MG63 (cell line): Measurements from ENCODE around the gene PARP8. TPM values are rescaled to one million over a fixed set of nuclear protein-coding genes. Genes with fewer than 3 reads are reported as not detected.

Experiments used
- DNase-seq: peaks from one replicate; pipeline ENCODE4 v3.0.0-alpha.2; 2020
- H3K27me3 ChIP-seq: fragments of 250-450 bp; sonication (Bioruptor Pico); 2 replicates; pipeline ENCODE4 v1.5.1; 2020; ENCODE audit warnings: mild to moderate bottlenecking, moderate library complexity
- H3K36me3 ChIP-seq: fragments of 250-450 bp; sonication (Bioruptor Pico); 2 replicates; pipeline ENCODE4 v1.5.1; 2020; ENCODE audit warnings: mild to moderate bottlenecking, moderate library complexity
- H3K4me3 ChIP-seq: fragments of 250-450 bp; sonication (Bioruptor Pico); 2 replicates; pipeline ENCODE4 v1.5.1; 2020; ENCODE audit warnings: mild to moderate bottlenecking, moderate library complexity
- H3K9me3 ChIP-seq: fragments of 250-450 bp; sonication (Bioruptor Pico); 2 replicates; pipeline ENCODE4 v1.5.1; 2020; ENCODE audit warnings: mild to moderate bottlenecking, moderate library complexity
- total RNA-seq: library from RNA; depleted of rRNA; stranded (reverse); fragments of >200 nt; shearing (Covaris generic); gene quantifications from 2 replicates; pipeline ENCODE4 v1.2.3, GENCODE V29; 2014; ENCODE audit warnings: low replicate concordance

Gene PARP8
- total RNA-seq, 1 experiment from 2014 or later, result 0.66 TPM

DNA sequence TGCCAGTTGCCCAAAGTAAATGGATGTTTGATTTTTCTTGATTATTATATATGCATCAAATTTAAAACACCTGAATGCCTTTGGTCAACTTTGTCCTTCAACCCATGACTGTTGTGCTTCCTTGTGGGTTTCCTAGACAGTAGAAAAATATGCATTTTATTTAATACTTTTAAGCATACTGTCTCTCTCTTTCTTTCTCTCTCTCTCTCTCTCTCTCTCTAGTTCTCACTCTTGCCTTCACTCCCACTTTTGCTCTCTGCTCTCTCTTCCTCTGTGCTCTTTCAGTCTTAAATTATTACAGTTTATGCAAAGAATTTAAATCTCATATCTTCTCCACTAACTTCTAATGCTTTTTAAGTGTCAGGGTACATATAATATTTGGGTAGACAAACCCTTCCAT lies 173.0 kb downstream of the PARP8 start:
- Histone ChIP-seq H3K27me3 (no peaks in the 10 kb centered on the region), H3K4me3 (no peak overlapping the region), H3K9me3 (no peaks in the 10 kb centered on the region)

DNA sequence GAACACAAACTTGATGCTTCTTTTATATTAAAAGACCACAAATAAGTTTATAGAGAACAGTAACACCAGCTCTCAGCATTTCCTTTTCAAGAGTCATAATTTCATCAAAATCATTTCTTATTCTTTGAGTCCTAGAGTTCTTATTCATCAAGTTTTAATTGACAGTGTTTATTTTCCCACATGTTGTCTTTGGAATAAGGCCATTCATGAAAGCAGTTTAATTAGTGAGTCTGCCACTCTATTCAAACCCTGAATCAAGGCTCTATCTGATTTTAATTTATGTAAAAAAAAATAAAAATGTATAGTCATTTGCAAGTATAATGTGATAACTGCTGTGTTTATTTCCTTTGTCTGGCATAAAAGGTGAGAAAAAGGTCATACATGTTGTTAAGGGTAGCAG lies 176.7 kb downstream of the PARP8 start:
- H3K27me3 ChIP-seq, result no peaks in the 10 kb centered on the region
- H3K4me3 ChIP-seq, result no peak overlapping the region
- no peaks in the 10 kb centered on the region for H3K9me3 ChIP-seq
- DNase-seq, result no peak
- H3K36me3 ChIP-seq, result no peaks in the 10 kb centered on the region

More for the DNA sequence above, 173.0 kb downstream of the PARP8 start:
- DNase-seq, result no peak
- H3K36me3 ChIP-seq, result no peaks in the 10 kb centered on the region

DNA sequence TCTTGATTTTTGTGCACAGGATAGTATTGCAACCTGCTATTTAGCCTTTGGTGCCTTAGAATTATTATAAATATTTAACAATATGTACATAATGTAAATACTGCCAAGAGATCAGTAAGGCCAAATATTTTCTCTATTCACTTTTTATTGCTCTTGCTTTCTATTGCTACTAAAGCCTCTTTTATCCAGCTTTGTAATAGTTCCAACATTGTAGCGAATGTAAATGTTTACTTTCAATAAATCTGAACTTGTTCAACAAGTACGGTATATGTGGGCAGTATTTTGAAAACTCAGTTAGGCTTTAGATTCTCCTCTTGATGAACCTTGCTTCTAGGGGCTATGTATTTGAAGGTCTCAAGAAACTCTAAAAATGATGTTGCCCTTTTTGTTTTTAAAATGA lies 179.8 kb downstream of the PARP8 start:
- H3K27me3 ChIP-seq, result no peaks in the 10 kb centered on the region; the same call in 1 of the 2 replicates
- H3K9me3 ChIP-seq, result no peaks in the 10 kb centered on the region
- H3K4me3 ChIP-seq, result no peak overlapping the region
- H3K36me3 ChIP-seq, result no peaks in the 10 kb centered on the region
- DNase-seq, result no peak

DNA sequence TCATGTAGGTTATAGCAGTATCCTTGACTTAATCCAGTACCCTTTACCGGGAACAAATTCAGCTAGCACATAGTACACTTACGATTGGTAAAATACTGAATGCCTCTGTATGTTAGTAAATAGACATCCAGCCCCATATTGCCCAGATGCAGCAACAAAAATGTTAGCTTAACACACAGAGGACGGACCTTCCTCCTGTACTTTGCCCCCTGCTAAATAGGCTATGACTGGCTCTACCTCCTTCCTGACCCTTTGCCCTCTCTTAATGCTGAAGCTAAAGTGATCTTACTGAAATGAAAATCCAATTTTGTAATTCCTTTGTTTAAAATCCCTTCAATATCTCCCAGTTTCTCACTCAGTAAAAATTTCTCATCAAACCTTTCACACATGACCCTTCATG lies 183.1 kb downstream of the PARP8 start:
- Histone ChIP-seq H3K36me3 (no peaks in the 10 kb centered on the region), H3K27me3 (no peaks in the 10 kb centered on the region; the same call in 1 of the 2 replicates), H3K9me3 (no peaks in the 10 kb centered on the region), H3K4me3 (no peak overlapping the region)
- DNase-seq, result no peak

DNA sequence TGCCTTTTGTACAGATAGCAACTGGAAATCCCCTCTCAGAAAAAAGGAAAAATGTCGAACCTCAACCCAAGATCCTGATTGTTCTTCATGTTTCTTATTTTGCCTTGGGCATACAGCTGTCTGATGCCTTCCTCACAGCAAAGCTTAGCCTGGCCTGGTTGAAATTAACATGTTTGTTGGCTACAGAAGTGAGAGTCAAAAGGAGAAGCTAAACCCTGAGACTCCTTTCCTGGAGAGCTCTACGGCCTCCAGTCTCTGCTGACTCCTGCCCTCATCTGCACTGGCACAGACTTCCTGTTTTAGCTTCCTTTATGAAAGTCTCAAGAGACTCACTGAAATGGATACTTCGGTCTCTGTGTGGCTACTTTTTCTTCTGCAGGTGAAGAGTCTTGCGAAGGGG lies 186.7 kb downstream of the PARP8 start:
- DNase-seq, result no peak
- Histone ChIP-seq H3K36me3 (no peaks in the 10 kb centered on the region), H3K9me3 (no peaks in the 10 kb centered on the region), H3K27me3 (no peaks in the 10 kb centered on the region; the same call in 1 of the 2 replicates), H3K4me3 (no peak overlapping the region)

DNA sequence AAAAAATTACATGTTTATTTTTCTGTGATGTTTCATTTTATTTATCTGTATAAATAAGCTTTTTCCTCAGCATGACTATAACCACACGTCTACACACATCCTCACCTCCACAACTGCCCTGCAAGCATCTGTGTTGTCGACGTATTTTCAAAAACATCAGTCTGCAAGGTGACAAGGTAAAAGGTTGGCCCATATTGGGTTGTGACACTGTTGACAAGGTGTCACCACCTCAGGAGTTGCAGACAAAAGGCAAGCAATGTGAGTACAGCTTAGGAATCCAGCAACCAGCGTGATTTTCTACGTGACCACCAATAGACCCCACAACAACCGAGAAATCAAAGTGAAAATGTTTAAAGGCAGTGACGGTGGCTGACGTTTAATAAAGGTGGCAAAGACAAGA lies 187.6 kb downstream of the PARP8 start:
- H3K9me3 ChIP-seq, result no peaks in the 10 kb centered on the region
- H3K4me3 ChIP-seq, result no peak overlapping the region
- H3K36me3 ChIP-seq, result no peaks in the 10 kb centered on the region

DNA sequence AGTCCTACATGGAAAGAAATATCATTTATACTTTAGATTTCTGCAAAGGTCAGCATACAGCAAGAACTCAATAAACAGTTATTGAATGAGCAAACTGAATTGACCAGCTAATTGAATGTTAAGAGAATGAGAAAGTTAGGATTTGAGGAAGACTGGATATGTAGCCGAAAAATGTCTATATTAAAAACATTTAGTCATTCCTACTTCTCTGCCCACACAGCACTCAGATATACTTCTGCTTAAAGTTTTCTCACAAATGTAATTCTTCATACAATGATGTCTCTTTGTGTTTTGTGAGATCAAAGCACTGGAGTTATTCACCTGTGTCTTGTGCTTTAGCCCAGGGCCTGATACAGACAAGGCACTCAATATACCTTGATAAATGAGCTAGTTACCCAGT lies 188.6 kb downstream of the PARP8 start:
- H3K36me3 ChIP-seq, result no peaks in the 10 kb centered on the region
- no peaks in the 10 kb centered on the region for H3K27me3 ChIP-seq
- H3K4me3 ChIP-seq, result no peak overlapping the region
- no peaks in the 10 kb centered on the region for H3K9me3 ChIP-seq
- DNase-seq, result no peak

More for the DNA sequence above, 187.6 kb downstream of the PARP8 start:
- H3K27me3 ChIP-seq, result no peaks in the 10 kb centered on the region; the same call in 1 of the 2 replicates
- no peak for DNase-seq

DNA sequence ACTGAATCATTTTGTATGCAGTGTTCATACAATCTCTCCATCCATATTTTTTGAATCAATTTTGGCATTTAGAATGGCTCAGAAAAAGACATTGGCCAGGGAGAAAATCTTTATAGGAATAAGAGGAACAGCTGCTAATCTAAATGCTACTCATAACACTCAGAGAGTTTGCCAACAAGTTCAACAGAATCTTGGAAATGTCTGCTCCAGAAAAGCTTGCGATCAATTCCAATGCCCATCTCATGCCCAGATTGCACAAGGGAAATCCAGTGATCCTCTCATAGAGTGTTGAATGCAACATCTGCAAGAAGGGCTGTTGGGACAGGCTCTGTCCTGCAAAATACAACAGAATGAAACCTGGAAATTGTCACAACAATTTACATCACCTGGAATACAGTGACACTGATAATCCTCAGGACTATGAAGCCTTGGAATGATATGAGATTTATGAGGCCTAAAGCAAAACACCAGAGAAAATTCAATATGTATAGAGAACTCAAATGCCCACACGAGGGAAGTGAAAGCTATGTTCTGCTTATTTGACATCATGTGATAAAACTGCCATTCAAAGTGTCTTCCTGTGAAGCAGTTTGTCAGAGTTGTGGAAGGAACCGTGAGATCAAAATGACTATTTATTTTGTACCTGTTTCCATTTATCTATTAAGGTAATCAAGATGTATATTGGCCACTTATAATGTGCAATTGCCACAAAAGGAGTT lies 190.1 kb downstream of the PARP8 start:
- Histone ChIP-seq H3K27me3 (no peaks in the 10 kb centered on the region), H3K36me3 (no peaks in the 10 kb centered on the region), H3K4me3 (no peak overlapping the region), H3K9me3 (no peaks in the 10 kb centered on the region)
- DNase-seq, result no peak

DNA sequence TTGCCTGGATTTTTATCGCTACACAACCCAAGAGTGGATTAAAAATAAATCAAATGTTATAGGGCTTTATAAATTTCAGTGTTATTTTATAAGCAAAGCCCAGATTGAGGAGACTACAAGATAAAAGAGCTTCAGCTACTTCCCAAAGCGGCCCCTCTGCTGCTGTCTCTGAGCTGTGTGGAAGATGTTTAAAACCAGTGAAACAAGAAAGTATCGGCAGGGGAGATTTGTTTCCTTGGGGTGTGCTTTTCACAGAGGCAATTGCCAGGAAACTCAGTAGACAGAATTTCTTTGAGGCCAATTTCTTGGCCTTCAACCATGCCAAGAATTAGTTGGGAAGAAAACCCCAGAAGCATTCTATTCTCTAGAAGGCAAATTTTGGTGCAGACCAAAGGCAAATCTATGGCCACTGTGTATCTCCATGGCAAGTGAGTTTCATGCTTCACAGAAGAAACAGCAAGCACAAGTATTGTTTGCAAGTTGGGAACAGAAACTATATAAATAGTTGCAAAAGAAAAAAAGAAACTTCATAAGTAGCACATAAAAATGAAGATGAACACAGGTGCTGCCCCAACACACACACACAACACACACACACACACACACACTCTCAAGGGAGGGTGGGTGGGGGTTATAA lies 197.2 kb downstream of the PARP8 start:
- H3K27me3 ChIP-seq, result 0 out of 2 replicates have a peak, but pooled peaks cover under 1% of the 10 kb centered on the region
- DNase-seq, result no peak
- H3K4me3 ChIP-seq, result no peak overlapping the region
- H3K36me3 ChIP-seq, result no peaks in the 10 kb centered on the region
- no peaks in the 10 kb centered on the region for H3K9me3 ChIP-seq

DNA sequence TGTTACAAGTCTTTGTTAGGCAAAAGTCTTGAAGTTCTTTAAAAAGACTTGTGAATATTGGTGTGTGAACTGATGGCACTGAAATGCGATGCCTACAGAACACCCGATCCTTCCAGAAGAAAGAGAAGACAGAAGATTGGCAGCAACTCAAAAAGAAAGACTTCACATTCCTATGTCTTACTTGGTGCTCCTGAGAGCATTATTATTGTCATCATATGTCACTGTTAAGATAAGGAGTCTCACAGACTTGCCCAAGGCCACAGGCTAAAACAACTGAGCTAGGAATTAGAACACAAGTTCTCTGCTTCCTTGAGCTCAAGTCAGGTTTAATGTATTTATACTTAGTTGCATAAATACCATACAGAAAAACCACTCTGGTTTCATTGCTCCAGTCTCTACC lies 198.0 kb downstream of the PARP8 start:
- no peak overlapping the region for H3K4me3 ChIP-seq
- no peaks in the 10 kb centered on the region for H3K9me3 ChIP-seq
- DNase-seq, result no peak
- H3K27me3 ChIP-seq, result 0 out of 2 replicates have a peak, but pooled peaks cover 5% of the 10 kb centered on the region
- no peaks in the 10 kb centered on the region for H3K36me3 ChIP-seq

DNA sequence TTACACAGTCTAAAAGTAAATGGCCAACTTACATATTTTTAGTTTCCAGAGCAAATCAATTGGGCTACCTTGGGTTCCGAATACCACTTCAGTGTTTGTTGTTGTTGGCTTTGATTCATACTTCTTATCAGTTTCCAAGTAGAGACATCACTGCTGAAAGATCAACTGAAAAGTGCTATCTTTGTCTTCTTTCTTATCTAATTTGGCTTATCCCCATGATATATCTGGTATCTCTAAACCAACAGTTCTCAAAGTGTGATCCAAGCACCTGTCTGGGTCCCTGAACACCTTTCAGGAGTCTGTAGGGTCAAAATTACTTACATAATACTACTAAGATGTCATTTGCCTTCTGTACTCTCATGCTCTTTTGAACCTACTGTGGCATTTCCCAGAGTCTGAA lies 200.0 kb downstream of the PARP8 start:
- H3K36me3 ChIP-seq, result no peaks in the 10 kb centered on the region
- H3K4me3 ChIP-seq, result no peak overlapping the region
- H3K27me3 ChIP-seq, result peaks cover 8% of the 10 kb centered on the region; the same call in 1 of the 2 replicates
- no peak for DNase-seq
- no peaks in the 10 kb centered on the region for H3K9me3 ChIP-seq

DNA sequence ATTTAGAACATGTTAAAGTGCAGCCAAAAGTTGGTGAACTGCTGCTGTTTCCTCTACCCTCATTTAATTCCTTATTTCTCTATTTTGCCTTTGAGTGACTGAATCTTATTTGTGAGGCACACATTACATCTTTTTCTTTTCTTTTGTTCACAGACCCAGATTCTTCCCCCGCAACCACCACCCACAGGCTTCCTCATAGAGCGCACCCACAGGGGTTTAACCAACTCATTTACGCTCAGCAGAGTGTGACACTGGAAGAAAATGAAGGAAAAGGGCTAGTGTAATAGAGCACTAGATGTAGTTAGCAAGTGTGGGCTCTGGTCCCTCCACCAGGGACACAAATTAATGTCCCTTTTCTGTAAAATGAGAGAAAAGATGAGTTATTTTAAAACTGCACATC lies 200.7 kb downstream of the PARP8 start:
- no peaks in the 10 kb centered on the region for H3K9me3 ChIP-seq
- H3K4me3 ChIP-seq, result no peak overlapping the region
- H3K36me3 ChIP-seq, result no peaks in the 10 kb centered on the region
- no peak for DNase-seq
- H3K27me3 ChIP-seq, result peaks cover 8% of the 10 kb centered on the region; the same call in 1 of the 2 replicates

DNA sequence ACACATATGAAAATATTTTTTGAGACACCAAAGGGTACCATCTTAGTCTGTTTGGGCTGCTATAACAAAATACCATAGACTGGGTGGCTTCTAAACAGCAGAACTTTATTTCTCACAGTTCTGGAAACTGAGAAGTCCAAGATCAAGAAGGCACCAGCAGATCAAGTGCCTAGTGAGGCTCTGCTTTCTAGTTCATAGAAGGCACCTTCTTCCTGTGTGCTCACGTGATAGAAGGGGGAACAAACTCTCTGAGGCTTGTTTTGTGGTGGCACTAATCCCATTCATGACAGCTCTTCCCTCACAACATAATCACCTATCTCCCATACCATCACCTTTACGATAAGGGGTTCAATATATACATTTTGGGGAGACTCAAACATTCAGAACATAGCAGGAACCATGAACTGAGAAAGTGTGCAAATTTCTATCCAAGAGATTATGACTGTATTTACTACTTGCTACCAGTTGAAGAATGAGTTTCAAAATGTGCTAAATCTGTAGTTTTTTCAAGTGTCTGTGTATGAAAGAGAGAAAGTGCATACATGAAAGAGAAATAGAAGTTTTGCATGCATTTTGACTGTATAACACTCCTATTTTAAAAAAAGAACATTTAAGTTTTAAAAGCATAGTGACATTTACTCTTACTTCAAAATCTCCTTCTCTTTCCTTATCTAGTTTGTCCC lies 207.3 kb downstream of the PARP8 start:
- DNase-seq, result no peak
- no peaks in the 10 kb centered on the region for H3K36me3 ChIP-seq
- no peak overlapping the region for H3K4me3 ChIP-seq
- no peaks in the 10 kb centered on the region for H3K9me3 ChIP-seq
- peaks cover 6% of the 10 kb centered on the region; the same call in 1 of the 2 replicates for H3K27me3 ChIP-seq

DNA sequence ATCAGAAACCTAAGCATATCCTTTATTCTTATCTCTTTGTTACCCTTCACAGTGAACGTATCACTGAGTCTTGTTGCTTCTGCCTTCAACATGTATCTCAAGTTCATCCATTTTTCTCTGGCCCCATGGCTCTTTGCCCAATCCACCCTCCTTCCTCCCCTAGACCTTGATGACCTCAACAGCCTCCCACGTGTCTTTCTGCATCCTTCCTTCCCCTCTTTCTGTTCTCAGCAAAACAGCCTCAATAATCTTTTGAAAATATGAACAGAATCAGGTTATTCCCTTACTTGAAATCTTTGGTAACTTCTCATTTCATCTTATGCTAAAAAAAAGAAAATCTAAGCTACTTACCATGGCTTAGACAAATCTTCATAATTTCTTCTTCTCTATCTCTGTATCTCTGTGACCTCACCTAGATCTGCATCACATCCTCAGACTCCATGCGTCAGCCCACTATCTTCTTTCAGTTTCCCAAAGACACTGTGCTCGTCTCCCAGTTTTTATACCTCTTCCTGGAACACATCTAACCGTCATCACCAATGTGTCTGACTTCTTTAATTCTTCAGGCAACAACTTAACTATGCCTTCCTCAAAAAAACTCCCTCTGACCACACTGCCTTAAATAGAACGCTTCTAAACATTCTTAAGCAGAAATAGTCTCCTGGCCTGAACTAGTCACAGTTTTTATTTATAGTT lies 208.0 kb downstream of the PARP8 start:
- Histone ChIP-seq H3K4me3 (no peak overlapping the region), H3K27me3 (peaks cover 3% of the 10 kb centered on the region; the same call in 1 of the 2 replicates), H3K9me3 (no peaks in the 10 kb centered on the region), H3K36me3 (no peaks in the 10 kb centered on the region)
- no peak for DNase-seq

DNA sequence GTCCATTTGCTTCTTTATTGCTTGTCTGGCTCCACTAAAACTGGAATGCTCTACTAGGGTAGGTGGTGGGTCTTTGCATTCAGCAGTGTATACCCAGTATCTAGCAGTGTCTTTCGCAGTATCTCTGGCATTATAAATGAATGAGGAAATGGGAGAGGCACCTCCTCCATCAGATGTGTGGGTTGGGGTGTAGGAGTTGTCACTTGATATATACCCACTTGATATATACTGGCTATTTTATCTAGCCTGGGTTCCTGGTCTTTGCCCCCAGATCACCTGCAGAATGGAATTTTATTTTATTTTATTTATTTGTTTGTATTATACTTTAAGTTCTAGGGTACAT lies 208.5 kb downstream of the PARP8 start:
- Histone ChIP-seq H3K4me3 (no peak overlapping the region), H3K9me3 (no peaks in the 10 kb centered on the region), H3K36me3 (no peaks in the 10 kb centered on the region), H3K27me3 (peaks cover under 1% of the 10 kb centered on the region; the same call in 1 of the 2 replicates)
- DNase-seq, result no peak

DNA sequence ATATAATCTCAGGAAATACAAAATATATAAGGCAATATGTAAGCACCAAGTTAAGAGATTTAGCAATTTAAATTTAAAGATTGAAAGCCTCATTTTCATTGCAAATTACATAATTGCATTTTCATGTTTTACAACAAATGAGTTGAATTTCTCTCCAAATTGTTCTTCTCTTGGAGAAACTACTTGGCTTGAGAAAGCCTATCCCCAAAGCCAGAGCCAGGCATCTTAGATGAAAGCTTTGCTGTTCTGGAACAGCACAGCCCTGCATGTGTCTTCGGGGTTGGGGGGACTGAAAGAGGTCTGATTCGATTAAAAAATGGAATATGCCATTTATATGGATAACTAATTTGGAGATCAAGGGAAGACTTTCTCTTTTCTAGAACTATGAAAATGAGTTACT lies 212.0 kb downstream of the PARP8 start:
- no peak for DNase-seq
- no peak overlapping the region for H3K4me3 ChIP-seq
- no peaks in the 10 kb centered on the region for H3K9me3 ChIP-seq
- H3K36me3 ChIP-seq, result no peaks in the 10 kb centered on the region
- H3K27me3 ChIP-seq, result no peaks in the 10 kb centered on the region

DNA sequence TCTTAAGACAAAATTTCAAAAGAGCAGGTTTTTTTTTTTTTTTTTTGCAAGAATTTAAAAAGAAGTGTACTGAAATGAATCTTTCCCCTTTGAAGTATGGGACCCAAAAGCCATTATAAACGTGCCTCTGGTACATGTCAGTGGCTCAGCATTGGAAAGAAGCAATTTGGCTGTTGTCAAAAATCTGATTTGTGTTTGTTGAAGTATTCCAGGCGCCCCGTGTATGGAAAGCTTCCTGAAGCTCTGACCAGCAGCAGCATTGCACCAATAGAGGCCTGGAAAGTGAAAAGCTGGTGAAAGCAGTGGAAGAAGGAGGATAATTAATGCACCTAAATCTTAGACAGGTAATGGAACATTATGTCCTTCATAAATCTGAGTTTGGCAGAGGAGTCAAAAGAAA lies 215.0 kb downstream of the PARP8 start:
- no peaks in the 10 kb centered on the region for H3K36me3 ChIP-seq
- DNase-seq, result no peak

More for the DNA sequence above, 215.0 kb downstream of the PARP8 start:
- H3K9me3 ChIP-seq, result no peaks in the 10 kb centered on the region
- no peak overlapping the region for H3K4me3 ChIP-seq
- no peaks in the 10 kb centered on the region for H3K27me3 ChIP-seq
